Dendritic cell treated with granulocyte-macrophage colony-stimulating factor and Interleukin-4, amounts not matched to agents 40 ng/mL and 50 ng/mL, for 4 days (primary cell): ENCODE results near the gene ALOXE3.

Source experiments
- H3K27ac Mint-ChIP-seq: one replicate; pipeline ENCODE4 v1.8.0; 2022; ENCODE audit warnings: mild to moderate bottlenecking, mixed read lengths
- H3K27me3 Mint-ChIP-seq: one replicate; pipeline ENCODE4 v1.8.0; 2022; ENCODE audit warnings: mild to moderate bottlenecking, mixed read lengths
- H3K36me3 Mint-ChIP-seq: one replicate; pipeline ENCODE4 v1.8.0; 2022; ENCODE audit warnings: low read depth, mixed read lengths
- H3K4me1 Mint-ChIP-seq: one replicate; pipeline ENCODE4 v1.8.0; 2022; ENCODE audit warnings: low read depth, mixed read lengths
- H3K4me3 Mint-ChIP-seq: one replicate; pipeline ENCODE4 v1.8.0; 2022; ENCODE audit warnings: mild to moderate bottlenecking, moderate library complexity, mixed read lengths
- H3K9me3 Mint-ChIP-seq: one replicate; pipeline ENCODE4 v1.8.0; 2022; ENCODE audit warnings: mixed read lengths
- intact Hi-C: fragments of 100-400 bp; cut with micrococcal nuclease; formaldehyde crosslinking; loops from one replicate; pipeline ENCODE4 v1.15.0; 2022

Gene ALOXE3

DNA sequence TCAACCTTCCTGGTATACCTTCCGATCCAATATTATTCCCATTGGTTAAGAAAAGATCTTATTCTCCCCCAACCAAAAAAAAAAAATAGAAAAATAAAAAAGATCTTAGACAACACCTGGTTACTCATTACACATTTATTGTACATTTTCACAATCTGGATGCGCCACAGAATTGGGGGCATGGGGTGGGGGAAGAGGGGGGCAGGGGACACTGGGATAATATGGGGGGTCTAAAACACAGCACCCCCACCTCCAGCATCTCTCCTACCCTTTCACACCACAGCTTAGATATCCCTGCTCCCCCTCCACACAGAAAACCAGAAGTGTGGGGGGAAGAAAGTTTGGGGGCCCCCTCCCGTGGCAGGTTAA lies 40.7 kb upstream of the ALOXE3 start:
- peaks cover 53% of the 10 kb centered on the region for H3K4me1 Mint-ChIP-seq
- H3K36me3 Mint-ChIP-seq = peaks cover 43% of the 10 kb centered on the region
- no peak overlapping the region for H3K4me3 Mint-ChIP-seq
- H3K27me3 Mint-ChIP-seq = no peaks in the 10 kb centered on the region
- no peaks in the 10 kb centered on the region for H3K9me3 Mint-ChIP-seq
- intact Hi-C loops = loop anchor here (5.0 to 10.0 kb wide), 2 partner anchors 37 to 314 kb away; partner anchors contain the start of gene HES7
- no peak overlapping the region for H3K27ac Mint-ChIP-seq

DNA sequence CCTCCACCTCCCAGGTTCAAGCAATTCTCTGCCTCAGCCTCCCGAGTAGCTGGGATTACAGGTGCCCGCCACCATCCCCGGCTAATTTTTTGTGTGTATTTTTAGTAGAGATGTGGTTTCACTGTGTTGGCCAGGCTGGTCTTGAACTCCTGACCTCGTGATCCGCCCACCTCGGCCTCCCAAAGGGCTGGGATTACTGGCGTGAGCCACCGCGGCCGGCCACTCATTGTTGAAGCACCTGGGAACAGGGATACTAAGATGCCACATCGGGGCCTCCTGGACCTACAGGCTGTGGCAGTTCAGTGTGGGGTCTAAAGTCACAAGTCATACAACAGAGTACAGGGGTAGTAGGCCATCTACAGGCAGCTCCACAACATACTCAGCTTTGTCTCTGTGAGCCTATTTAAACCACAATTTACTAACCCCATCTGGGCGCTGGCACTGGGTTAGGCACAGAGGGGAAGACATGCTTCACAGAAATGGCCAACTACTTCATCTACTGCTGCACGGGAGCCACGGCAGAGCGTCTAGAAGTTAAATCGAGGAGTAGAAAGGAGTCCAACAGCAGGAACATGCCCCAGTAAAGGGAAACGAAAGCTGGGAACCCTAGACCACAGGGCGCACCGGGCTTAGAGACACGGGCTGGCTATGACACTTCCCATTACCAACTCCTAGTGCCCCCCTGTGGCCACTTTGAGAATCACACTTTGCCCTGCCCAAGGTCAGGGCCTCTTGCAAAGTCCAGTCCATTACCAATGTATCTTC lies 40.1 kb upstream of the ALOXE3 start:
- Mint-ChIP-seq H3K4me1 (peaks cover 47% of the 10 kb centered on the region), H3K36me3 (peaks cover 43% of the 10 kb centered on the region), H3K27ac (no peak overlapping the region), H3K27me3 (no peaks in the 10 kb centered on the region), H3K9me3 (no peaks in the 10 kb centered on the region), H3K4me3 (peak overlapping the region; percentile 58)
- intact Hi-C loops = loop anchor here (1.0 to 10.0 kb wide), 3 partner anchors 20 to 314 kb away; partner anchors contain the start of gene HES7

DNA sequence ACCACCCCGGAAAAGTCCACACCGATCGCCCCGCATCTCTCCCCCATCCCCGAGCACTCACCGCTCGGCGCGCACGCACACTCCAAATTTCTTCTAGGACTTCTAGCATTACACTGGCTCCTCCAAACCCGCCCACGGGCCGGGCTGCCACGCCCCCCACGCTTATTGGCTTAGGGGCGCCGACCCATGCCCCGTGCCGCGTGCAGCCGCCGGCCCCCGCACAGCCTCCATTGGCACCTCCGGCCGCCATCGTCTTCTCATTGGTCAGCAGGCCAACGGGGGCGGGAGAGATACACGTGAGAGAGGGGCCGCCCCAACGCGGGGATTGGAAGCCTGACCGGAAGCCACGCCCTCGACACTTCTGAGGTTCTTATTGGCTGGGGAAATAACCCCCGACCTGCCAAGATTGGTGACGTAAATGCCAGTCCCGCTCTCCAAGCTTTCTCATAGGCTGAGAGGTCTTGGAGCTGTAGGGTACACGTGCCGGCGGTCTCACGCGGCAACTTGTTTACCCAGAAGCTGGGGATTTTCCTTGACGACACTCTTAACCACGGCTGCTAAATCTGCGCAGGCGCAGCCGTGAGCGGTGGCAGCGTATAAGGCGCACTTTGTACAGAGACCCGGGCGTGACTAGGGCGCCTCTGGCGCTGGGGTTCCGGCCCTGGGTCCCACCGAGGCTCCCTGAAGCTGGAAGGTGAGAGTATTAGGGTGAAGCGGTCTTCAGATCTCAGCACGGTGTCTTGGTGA lies 38.1 kb upstream of the ALOXE3 start:
- H3K9me3 Mint-ChIP-seq = no peaks in the 10 kb centered on the region
- no peaks in the 10 kb centered on the region for H3K27me3 Mint-ChIP-seq
- intact Hi-C loops = loop anchor here (5.0 to 10.0 kb wide), 2 partner anchors 34 to 312 kb away; partner anchors contain the start of gene HES7
- H3K4me3 Mint-ChIP-seq = no peak overlapping the region
- no peak overlapping the region for H3K27ac Mint-ChIP-seq
- peaks cover 32% of the 10 kb centered on the region for H3K4me1 Mint-ChIP-seq
- H3K36me3 Mint-ChIP-seq = peaks cover 40% of the 10 kb centered on the region

DNA sequence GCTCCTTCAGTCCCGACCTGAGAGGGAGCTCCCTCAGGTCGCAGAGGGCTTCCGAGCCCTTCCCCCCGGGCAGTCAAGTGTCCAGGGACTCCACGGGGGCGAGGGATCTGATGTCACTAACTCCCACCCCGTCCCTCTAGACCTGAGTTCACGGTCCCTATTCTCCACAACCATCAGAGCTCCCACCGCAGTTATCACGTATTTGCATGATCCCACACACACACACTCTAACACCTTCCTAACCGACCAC lies 37.6 kb upstream of the ALOXE3 start:
- no peak overlapping the region for H3K27ac Mint-ChIP-seq
- intact Hi-C loops = loop anchor here (5.0 to 10.0 kb wide), 2 partner anchors 34 to 311 kb away; partner anchors contain the start of gene HES7
- H3K4me1 Mint-ChIP-seq = peaks cover 27% of the 10 kb centered on the region
- H3K9me3 Mint-ChIP-seq = no peaks in the 10 kb centered on the region
- peaks cover 36% of the 10 kb centered on the region for H3K36me3 Mint-ChIP-seq
- no peaks in the 10 kb centered on the region for H3K27me3 Mint-ChIP-seq
- no peak overlapping the region for H3K4me3 Mint-ChIP-seq

DNA sequence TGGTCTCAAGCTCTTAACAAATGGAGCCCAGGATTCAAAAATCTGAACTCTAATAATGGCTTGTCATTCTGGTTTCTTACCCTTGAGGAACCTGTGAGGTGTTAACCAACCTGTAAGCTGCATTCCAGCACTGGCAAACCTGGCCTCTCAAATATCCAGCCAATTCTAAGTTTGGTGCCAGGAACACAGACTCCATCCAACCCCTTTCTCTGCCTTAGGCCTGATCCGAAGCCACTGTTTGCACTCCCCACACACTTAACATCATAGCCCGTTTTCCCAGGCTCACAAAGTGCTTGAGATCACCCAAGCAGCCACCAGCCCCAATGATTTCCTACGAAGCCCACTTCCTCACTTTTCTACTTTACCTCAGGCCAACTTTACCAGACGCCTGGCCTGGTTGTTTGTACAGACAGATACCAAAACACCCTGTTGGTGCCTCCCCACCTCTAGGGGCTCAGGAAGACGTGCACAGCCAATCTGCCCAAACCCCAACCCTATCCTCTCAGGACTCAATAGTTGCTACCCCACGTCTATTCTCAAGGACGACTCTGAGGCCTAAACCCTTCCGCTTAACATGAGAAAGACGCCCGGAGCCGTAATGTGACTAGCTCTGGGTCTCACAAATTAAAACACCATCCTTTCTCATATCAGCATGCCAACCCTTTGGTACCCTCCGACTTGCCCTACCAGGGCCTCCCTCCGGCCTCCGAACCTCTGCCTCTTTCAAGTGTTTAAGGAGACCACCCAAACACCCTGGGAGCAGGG lies 37.1 kb upstream of the ALOXE3 start:
- Mint-ChIP-seq H3K36me3 (peaks cover 32% of the 10 kb centered on the region), H3K27me3 (no peaks in the 10 kb centered on the region), H3K4me3 (no peak overlapping the region), H3K9me3 (no peaks in the 10 kb centered on the region), H3K27ac (no peak overlapping the region), H3K4me1 (peaks cover 26% of the 10 kb centered on the region)
- intact Hi-C loops = loop anchor here (5.0 to 10.0 kb wide), 2 partner anchors 33 to 311 kb away; partner anchors contain the start of gene HES7

DNA sequence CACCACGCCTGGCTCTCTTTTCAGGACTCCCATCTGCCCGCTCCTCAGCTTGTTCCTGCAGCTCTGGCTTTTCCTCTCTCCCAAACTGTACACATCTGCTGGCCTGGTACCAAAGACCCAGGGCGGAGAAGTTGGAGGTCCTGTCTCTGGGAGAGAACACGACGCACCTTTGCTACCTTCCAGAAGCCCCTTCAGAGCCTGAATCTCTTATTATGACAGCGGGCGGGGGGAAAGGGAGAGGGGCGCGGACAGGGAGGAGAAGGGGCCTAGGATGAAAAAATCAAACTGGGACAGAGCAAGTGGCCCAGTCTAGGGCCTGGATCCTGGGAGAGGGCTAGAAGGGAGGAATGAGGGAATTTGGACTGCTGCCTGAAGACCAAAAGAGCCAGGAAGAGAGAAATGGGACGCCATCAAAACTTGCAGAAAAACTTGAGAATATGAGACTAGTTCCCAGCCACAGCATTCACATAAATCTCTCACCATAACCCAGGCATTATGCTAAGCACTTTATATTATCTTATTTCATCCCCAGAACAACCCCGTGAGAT lies 36.4 kb upstream of the ALOXE3 start:
- peaks cover 26% of the 10 kb centered on the region for H3K4me1 Mint-ChIP-seq

DNA sequence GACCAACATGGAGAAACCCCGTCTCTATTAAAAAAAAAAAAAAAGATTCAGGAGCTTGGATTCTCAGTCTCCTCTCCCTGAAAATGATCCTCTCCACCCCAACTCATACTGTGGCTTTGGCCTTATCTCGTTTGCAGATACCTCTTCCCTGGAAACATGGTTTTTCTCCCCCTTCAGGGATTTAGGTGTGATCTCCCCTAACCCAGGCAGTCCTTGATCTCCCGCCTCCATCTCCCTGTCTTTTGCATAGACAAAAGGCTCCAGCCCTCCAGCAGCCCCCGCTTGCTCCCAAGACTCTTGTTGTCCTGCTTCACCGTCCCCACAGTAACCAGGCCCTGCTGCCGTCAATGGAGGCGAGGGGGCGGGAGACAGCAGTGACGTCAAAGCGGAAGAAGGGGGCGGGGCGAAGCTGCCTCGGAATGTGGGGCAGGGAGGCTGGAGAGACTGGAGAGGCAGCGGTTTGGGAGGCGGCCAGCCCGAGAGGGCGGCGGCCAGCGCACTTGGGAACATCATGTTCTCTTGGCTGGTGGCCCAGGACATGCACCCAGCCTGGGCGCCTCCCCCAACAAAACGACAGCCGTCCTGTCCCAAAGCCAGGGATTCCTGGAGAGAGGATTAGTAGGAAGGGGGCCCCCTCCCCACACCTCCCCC lies 35.8 kb upstream of the ALOXE3 start:
- intact Hi-C loops = loop anchor here (10.0 kb wide), 1 partner anchor 309 kb away; no protein-coding TSS in a partner anchor
- Mint-ChIP-seq H3K4me1 (peaks cover 21% of the 10 kb centered on the region), H3K36me3 (peaks cover 32% of the 10 kb centered on the region), H3K4me3 (peak overlapping the region; percentile 70), H3K9me3 (no peaks in the 10 kb centered on the region), H3K27me3 (no peaks in the 10 kb centered on the region), H3K27ac (no peak overlapping the region)

More for the DNA sequence above, 36.4 kb upstream of the ALOXE3 start:
- H3K36me3 Mint-ChIP-seq = peaks cover 32% of the 10 kb centered on the region
- no peaks in the 10 kb centered on the region for H3K9me3 Mint-ChIP-seq
- peak overlapping the region; percentile 70 for H3K4me3 Mint-ChIP-seq
- intact Hi-C loops = loop anchor here (5.0 to 10.0 kb wide), 2 partner anchors 32 to 310 kb away; partner anchors contain the start of gene HES7
- no peak overlapping the region for H3K27ac Mint-ChIP-seq
- no peaks in the 10 kb centered on the region for H3K27me3 Mint-ChIP-seq

DNA sequence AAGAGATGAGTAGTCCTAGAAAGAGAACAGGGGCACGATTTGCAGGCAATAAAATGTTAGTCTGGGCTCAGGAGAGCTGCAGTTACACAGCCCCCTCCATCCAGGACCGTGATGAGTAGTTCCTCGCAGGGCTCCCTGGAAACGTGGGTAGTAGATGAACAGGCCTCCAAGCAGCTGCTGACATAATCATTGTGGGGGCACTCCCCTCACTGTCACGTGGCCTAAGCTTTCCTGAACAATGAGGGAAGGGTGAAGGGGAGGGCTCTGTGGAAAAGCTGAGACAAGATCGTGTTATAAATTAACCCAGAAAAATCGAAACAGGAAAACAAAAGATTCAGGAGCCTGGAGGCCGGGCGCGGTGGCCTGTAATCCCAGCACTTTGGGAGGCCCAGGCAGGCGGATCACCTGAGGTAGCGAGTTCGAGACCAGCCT lies 35.2 kb upstream of the ALOXE3 start:
- Mint-ChIP-seq H3K4me1 (peaks cover 18% of the 10 kb centered on the region), H3K9me3 (no peaks in the 10 kb centered on the region), H3K27me3 (no peaks in the 10 kb centered on the region), H3K36me3 (peaks cover 36% of the 10 kb centered on the region), H3K4me3 (peak overlapping the region; percentile 70), H3K27ac (no peak overlapping the region)
- intact Hi-C loops = loop anchor here (10.0 kb wide), 1 partner anchor 309 kb away; no protein-coding TSS in a partner anchor

DNA sequence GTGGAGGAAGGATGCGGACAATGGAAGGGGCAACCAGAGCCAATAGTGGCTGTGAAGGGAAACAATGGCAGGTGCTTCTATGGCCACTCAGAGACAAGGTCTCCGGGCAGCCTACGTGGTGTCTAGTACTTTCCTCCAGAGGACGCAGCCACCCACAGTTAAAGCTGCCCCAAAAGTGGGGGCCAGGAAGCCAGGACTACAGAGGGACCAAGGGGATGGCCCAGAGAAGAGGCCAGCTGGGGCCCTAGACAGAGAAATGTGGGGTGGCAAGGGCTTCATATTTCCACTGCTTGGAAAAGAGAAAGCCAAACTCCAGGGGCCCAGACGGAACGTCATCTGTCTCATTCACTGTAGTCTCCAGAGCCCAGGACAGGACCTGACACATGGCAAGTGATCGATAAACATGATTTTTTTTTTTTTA lies 34.7 kb upstream of the ALOXE3 start:
- Mint-ChIP-seq H3K36me3 (peaks cover 36% of the 10 kb centered on the region), H3K4me1 (peaks cover 13% of the 10 kb centered on the region), H3K9me3 (no peaks in the 10 kb centered on the region), H3K4me3 (no peak overlapping the region), H3K27me3 (no peaks in the 10 kb centered on the region), H3K27ac (no peak overlapping the region)
- intact Hi-C loops = loop anchor here (10.0 kb wide), 1 partner anchor 308 kb away; no protein-coding TSS in a partner anchor

DNA sequence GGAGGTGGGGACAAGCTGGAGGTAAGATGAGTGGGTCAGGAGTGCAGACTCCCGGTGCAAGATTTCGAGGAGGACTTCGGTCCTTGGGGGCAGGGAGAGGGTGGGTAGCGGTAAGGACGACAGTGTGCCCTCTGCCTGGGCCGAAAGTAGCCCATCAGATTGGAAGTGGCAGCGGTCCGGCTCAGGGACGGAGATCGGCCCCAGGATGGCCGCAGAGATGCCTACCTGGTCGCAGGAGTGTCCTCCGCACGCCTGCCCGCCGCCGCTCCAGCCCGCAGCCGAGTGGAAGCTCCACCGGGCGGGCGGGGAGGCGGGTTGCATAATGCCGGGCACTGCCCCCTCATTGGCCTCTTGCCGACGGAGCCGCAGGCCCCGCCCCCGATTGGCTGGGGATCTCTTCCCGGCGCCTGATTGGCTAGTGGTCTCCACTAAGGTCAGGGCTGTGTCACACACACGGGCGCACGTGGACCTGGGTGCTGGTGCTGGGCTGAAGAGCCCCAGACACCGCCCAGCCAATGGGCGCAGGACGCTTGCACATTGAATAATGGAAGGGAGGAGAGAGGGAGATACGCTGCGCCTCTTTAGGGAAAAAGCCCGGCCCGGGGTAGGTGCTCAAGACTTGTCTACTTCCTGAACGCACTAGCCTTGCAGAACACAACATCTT lies 33.9 kb upstream of the ALOXE3 start, which contains the start of gene PER1:
Gene PER1 (minus strand): TSS at position 293 of the 664 bp plus-strand sequence. CDS start 1,698 bp downstream, outside the sequence.
- Mint-ChIP-seq H3K4me1 (peaks cover 13% of the 10 kb centered on the region), H3K27me3 (no peaks in the 10 kb centered on the region), H3K4me3 (peak within 1 kb of the TSS; percentile 84), H3K27ac (no peak within 1 kb of the TSS), H3K9me3 (no peaks in the 10 kb centered on the region), H3K36me3 (peaks cover 42% of the 10 kb centered on the region)
- intact Hi-C loops = loop anchor here (10.0 kb wide), 1 partner anchor 307 kb away; no protein-coding TSS in a partner anchor

DNA sequence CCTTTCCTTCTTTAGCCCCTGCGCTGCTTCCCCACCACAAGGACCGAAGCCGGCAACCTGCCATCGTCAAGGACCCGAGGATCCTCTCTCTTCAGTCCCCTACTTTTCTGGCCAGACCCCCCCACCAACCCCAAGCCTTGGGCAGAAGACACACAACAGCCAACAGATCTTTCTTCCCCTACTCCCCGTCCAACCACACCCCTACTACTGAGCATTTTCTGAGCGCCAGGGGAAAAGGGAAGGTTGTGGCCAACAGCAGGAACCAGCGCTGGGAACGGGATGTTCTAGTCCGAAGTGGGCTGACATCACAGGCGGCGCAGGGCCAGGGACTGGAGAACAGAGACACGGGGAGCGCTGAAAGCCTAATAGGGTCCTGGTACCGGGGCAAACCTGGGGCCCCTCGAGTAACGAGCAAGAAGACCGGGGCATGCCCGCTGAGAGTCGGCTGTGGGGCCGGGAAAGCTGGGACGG lies 33.4 kb upstream of the ALOXE3 start:
- H3K9me3 Mint-ChIP-seq = no peaks in the 10 kb centered on the region
- H3K27me3 Mint-ChIP-seq = no peaks in the 10 kb centered on the region
- H3K36me3 Mint-ChIP-seq = peaks cover 48% of the 10 kb centered on the region
- peak overlapping the region; percentile 84 for H3K4me3 Mint-ChIP-seq
- intact Hi-C loops = loop anchor here (10.0 kb wide), 1 partner anchor 307 kb away; no protein-coding TSS in a partner anchor
- H3K4me1 Mint-ChIP-seq = peaks cover 13% of the 10 kb centered on the region
- no peak overlapping the region for H3K27ac Mint-ChIP-seq

DNA sequence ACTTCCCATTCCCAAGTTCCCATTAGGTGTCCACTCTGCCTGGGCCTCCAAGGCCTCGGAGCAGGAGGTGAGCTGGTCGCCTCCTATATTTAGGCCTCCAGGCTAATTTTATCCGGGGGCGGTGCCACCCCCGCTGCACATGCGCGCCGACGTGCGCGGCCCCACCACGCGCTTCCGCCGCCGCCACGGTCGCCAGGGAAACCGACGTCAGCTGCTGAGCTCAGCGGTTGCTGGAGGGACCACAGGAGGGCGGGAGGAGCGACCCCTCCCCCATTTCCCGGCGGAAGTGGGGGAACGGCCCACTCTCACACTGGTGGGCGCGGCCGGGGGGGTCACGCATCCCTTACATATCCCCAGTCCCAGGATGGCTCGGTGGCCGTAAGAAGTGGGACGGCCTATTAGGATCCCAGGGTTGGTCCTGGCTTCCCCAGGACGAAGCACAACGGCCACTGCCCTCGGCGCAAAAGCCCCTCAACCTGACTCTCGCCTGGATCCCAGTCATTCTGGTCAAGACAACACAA lies 32.9 kb upstream of the ALOXE3 start:
- Mint-ChIP-seq H3K27ac (no peak overlapping the region), H3K36me3 (peaks cover 53% of the 10 kb centered on the region), H3K9me3 (no peaks in the 10 kb centered on the region), H3K4me1 (peaks cover 13% of the 10 kb centered on the region), H3K4me3 (peak overlapping the region; percentile 84), H3K27me3 (no peaks in the 10 kb centered on the region)
- intact Hi-C loops = loop anchor here (10.0 kb wide), 1 partner anchor 306 kb away; no protein-coding TSS in a partner anchor
